Gastroesophageal sphincter (tissue), 3 donors: Measurements from ENCODE around the gene TEKT5.

ENCODE experiments used
- CTCF ChIP-seq, 4 experiments: fragments of 200-600 bp in 2 of 4; fragments of 450-650 bp in 2 of 4; sonication (generic) in 1 of 4; IDR thresholded peaks; one replicate each; pipeline ENCODE4 v1.5.1; 2017 to 2019; ENCODE audit warnings: antibody characterized with exemption in 4 of 4, mild to moderate bottlenecking in 2 of 4, moderate library complexity in 2 of 4
- EP300 ChIP-seq: sonication (generic); formaldehyde crosslinking; IDR thresholded peaks from one replicate; pipeline ENCODE4 v1.6.1; 2017; ENCODE audit warnings: antibody characterized with exemption, mild to moderate bottlenecking
- POLR2A ChIP-seq, 2 donors: fragments of 450-650 bp; IDR thresholded peaks; one replicate each; pipeline ENCODE4 v1.6.1; 2017; ENCODE audit warnings: antibody characterized with exemption in 2 of 2, mild to moderate bottlenecking in 2 of 2, moderate library complexity in 1 of 2
- POLR2AphosphoS5 ChIP-seq: sonication (generic); formaldehyde crosslinking; IDR thresholded peaks from one replicate; pipeline ENCODE4 v1.6.1; 2017; ENCODE audit warnings: antibody characterized with exemption

- TF ChIP-seq CTCF (IDR thresholded peaks at IDR 0.05) (no peak), POLR2A (IDR thresholded peaks at IDR 0.05) (no peak), EP300 (no peak), POLR2AphosphoS5 (no peak)
Observed at GRCh38 chr16:10579575-10579964, 115.2 kb downstream of the TEKT5 start.
